GM12891 (cell line): ENCODE measurements around the gene LCN10.

Experiments used
- POLR2A ChIP-seq: IDR thresholded peaks from 2 replicates; pipeline ENCODE4 v1.6.1; 2011; ENCODE audit warnings: low read depth, low read length, control low read depth
- POLR2AphosphoS5 ChIP-seq: IDR thresholded peaks from 2 replicates; pipeline ENCODE4 v1.6.1; 2011; ENCODE audit warnings: low read depth, low read length, control low read depth
- TAF1 ChIP-seq: IDR thresholded peaks from 2 replicates; pipeline ENCODE4 v1.6.1; 2011; ENCODE audit warnings: low read depth, low read length, control low read depth

DNA sequence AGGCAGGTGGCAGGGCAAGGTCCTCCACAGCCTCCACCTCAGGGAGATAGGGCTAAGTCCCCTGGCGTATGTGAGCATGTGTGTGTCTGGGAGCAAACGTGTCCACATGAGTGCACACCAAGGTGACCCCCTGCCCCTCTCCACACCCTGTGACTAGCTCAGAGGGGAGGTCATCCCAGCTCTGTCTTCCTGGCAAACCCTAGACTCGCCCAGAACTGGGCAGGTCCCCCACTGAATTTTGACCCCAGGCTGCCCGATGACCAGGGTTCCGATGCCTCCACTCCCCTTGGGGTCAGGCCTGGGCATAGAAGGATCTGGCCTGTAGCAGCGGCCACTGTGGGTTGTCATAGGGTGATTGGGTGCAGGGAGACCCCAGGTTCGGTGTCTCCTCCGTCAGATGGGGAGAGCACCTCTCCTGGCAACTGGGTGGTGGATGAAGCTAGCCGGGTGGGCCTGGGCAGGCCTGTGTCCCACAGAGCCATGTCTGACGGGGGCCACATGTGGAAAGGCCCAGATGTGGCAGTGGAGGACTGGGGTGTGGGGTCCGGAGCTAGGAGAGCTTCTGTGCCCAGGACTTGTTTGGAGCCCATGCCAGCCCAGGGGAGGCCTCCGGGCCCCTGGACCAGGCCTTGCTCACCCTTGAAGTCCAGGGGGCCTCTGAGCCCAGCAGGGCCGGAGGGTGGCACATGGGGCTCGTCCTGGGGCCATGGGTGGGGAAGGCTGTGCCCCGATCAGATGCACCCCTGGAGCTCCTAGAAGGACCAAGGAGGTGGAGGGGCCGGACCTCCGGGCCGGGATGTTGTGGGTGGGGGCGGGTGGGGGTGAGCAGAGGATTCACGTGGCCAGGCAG is 24.2 kb downstream of the LCN10 start:
- no peak for TF ChIP-seq TAF1
- TF ChIP-seq POLR2A = no peak
- no peak for TF ChIP-seq POLR2AphosphoS5
